Endothelial cell of umbilical vein (primary cell): ENCODE data around the gene LIN7C. TPM values are rescaled to one million over a fixed set of nuclear protein-coding genes. Genes with fewer than 3 reads are reported as not detected.

Experiments used
- BruUV-seq: library from RNA; stranded (reverse); fragments of 400-500 nt; replicated peaks from 2 replicates; lab custom pipeline; 2021; lab: Mats Ljungman, UMichigan
- CTCF ChIA-PET: fragments of 300-600, 350-600 bp; sonication (Branson Sonifier 250); formaldehyde crosslinking; loops from one replicate; lab custom pipeline; 2021; ENCODE audit warnings: antibody characterized with exemption, inconsistent platforms; lab: Charles Lee
- POLR2A ChIA-PET: fragments of 300-600, 350-600 bp; sonication (Branson Sonifier 250); formaldehyde crosslinking; loops from one replicate; lab custom pipeline; 2021; ENCODE audit warnings: antibody characterized with exemption, inconsistent platforms; lab: Charles Lee
- DNase-seq: peaks from one replicate; pipeline ENCODE4 v3.0.0-alpha.2; 2011; ENCODE audit warnings: low read depth, low spot score
- FAIRE-seq: peaks from 2 replicates; lab custom pipeline; 2011; peaks lifted over from hg19 to GRCh38; lab: Jason Lieb, UNC
- H2AFZ ChIP-seq: 2 replicates; pipeline ENCODE4 v1.6.0; 2012; ENCODE audit warnings: low read depth, low read length, control low read depth, inconsistent platforms
- H3K27ac ChIP-seq: 2 replicates; pipeline ENCODE4 v1.5.1; 2011; ENCODE audit warnings: low read depth, mild to moderate bottlenecking, control low read depth, low read length, moderate library complexity; ENCODE audit not compliant: insufficient read depth
- H3K27me3 ChIP-seq, 2 experiments: 2 replicates each; pipeline versions ENCODE4 v1.6.0 to v1.6.1; 2011; ENCODE audit warnings: low read length in 2 of 2, mixed read lengths in 1 of 2; ENCODE audit not compliant: control insufficient read depth in 2 of 2, insufficient read depth in 2 of 2
- H3K36me3 ChIP-seq, 2 experiments: 2 replicates in 1 of 2; 3 replicates in 1 of 2; pipeline ENCODE4 v1.5.1; 2011; ENCODE audit warnings: low read length in 2 of 2, mild to moderate bottlenecking in 1 of 2, moderate library complexity in 1 of 2; ENCODE audit not compliant: control insufficient read depth in 2 of 2, insufficient read depth in 2 of 2; ENCODE audit errors: extremely low read depth in 1 of 2
- H3K4me1 ChIP-seq: 3 replicates; pipeline ENCODE4 v1.5.1; 2011; ENCODE audit warnings: mild to moderate bottlenecking, low read length; ENCODE audit not compliant: control insufficient read depth, insufficient read depth; ENCODE audit errors: extremely low read depth
- H3K4me2 ChIP-seq: 2 replicates; pipeline ENCODE4 v1.6.1; 2011; ENCODE audit warnings: low read length, control low read depth, mixed read lengths; ENCODE audit not compliant: insufficient read depth
- H3K4me3 ChIP-seq, 3 experiments: fragments of 200-600 bp in 1 of 3; sonication (generic), shearing (Covaris generic) in 1 of 3; replicated peaks in 1 of 3; 2 replicates each; pipeline ENCODE4 v1.5.1; 2011 to 2016; ENCODE audit warnings: control low read depth in 3 of 3, low read length in 3 of 3, mild to moderate bottlenecking in 2 of 3, inconsistent platforms in 1 of 3, low read depth in 1 of 3, moderate library complexity in 1 of 3; ENCODE audit not compliant: insufficient read depth in 1 of 3
- H3K79me2 ChIP-seq: 2 replicates; pipeline ENCODE4 v1.6.0; 2012; ENCODE audit warnings: low read length, inconsistent platforms; ENCODE audit not compliant: control insufficient read depth, insufficient read depth
- H3K9ac ChIP-seq: replicated peaks from 2 replicates; pipeline ENCODE3; 2011; ENCODE audit warnings: low read length, control low read depth; ENCODE audit not compliant: insufficient read depth; ENCODE audit errors: extremely low read depth
- H3K9me1 ChIP-seq: replicated peaks from 3 replicates; pipeline ENCODE4 v1.6.0; 2011; ENCODE audit warnings: mild to moderate bottlenecking, low read length; ENCODE audit not compliant: control insufficient read depth, insufficient read depth; ENCODE audit errors: extremely low read depth
- H3K9me3 ChIP-seq: replicated peaks from 2 replicates; pipeline ENCODE4 v1.5.1; 2012; ENCODE audit warnings: low read length, inconsistent platforms; ENCODE audit not compliant: control insufficient read depth, insufficient read depth
- H4K20me1 ChIP-seq: replicated peaks from 2 replicates; pipeline ENCODE3; 2011; ENCODE audit warnings: mild to moderate bottlenecking, low read length; ENCODE audit not compliant: control insufficient read depth, insufficient read depth; ENCODE audit errors: extremely low read depth
- FOS ChIP-seq: IDR thresholded peaks from 2 replicates; pipeline ENCODE4 v1.6.1; 2011; ENCODE audit warnings: mild to moderate bottlenecking, low read length, moderate library complexity, borderline replicate concordance; ENCODE audit not compliant: insufficient read depth
- GATA2 ChIP-seq: IDR thresholded peaks from 2 replicates; pipeline ENCODE4 v1.7.0; 2011; ENCODE audit warnings: low read depth, mild to moderate bottlenecking, moderate library complexity, mixed read lengths, low read length; ENCODE audit not compliant: insufficient read length, insufficient read depth
- JUN ChIP-seq: IDR thresholded peaks from 2 replicates; pipeline ENCODE4 v1.6.1; 2011; ENCODE audit warnings: borderline replicate concordance, low read depth; ENCODE audit not compliant: insufficient read length, insufficient read depth
- dilution Hi-C: fragments of 300-500 bp; cut with MboI; formaldehyde crosslinking; loops from one replicate; pipeline ENCODE4 v1.15.0; 2019; ENCODE audit warnings: low sequenced_read_pairs; ENCODE audit not compliant: extremely low pct_ligation_motif_present
- intact Hi-C: fragments of 100-400 bp; cut with micrococcal nuclease; formaldehyde crosslinking; loops from one replicate; pipeline ENCODE4 v1.10.0; 2022
- polyA plus RNA-seq, 4 experiments: library from polyadenylated mRNA; depleted of rRNA in 3 of 4; stranded (reverse) in 3 of 4; unstranded in 1 of 4; fragments of >200 nt; gene quantifications; 2 replicates each; pipeline versions ENCODE4 v1.2.1 to v1.2.3, GENCODE V29; 2011 to 2012; ENCODE audit warnings: missing spikeins in 1 of 4
- total RNA-seq: library from RNA; stranded (reverse); gene quantifications from 2 replicates; pipeline ENCODE4 v1.2.3, GENCODE V29; 2021

LIN7C gene
- total and polyA plus RNA-seq, 2 donors (not counting 3 experiments of a cell fraction or from before 2014, with no cell fraction given) = 7.1 to 24.9 TPM

- H2AFZ ChIP-seq = no peak overlapping the region
- no peak overlapping the region for H3K4me3 ChIP-seq
- dilution Hi-C loops (no loop called here), intact Hi-C loops (no loop called here)
- ChIA-PET POLR2A (no interaction called here), CTCF (interaction anchor here (0.8 to 2.5 kb wide), 4 partner anchors 7 to 31 kb away, joined by 3 to 10 read pairs (median 4); no protein-coding TSS in a partner anchor)
- H3K27me3 ChIP-seq = no peaks in the 10 kb centered on the region
- no peak overlapping the region for H3K9ac ChIP-seq
- DNase-seq (no peak), FAIRE-seq (no peak)
- no peaks in the 10 kb centered on the region for H3K9me1 ChIP-seq
- H3K79me2 ChIP-seq = no peaks in the 10 kb centered on the region
- H3K9me3 ChIP-seq = no peaks in the 10 kb centered on the region
- BruUV-seq = no TSS peak
- TF ChIP-seq JUN = no peak
- no peaks in the 10 kb centered on the region for H4K20me1 ChIP-seq
- H3K27ac ChIP-seq = no peak overlapping the region
- no peak overlapping the region for H3K4me2 ChIP-seq
- H3K4me1 ChIP-seq = peaks cover 18% of the 10 kb centered on the region
- H3K36me3 ChIP-seq = no peaks in the 10 kb centered on the region
Observed at GRCh38 chr11:27464289-27464696, 42.3 kb downstream of the LIN7C start.

DNA sequence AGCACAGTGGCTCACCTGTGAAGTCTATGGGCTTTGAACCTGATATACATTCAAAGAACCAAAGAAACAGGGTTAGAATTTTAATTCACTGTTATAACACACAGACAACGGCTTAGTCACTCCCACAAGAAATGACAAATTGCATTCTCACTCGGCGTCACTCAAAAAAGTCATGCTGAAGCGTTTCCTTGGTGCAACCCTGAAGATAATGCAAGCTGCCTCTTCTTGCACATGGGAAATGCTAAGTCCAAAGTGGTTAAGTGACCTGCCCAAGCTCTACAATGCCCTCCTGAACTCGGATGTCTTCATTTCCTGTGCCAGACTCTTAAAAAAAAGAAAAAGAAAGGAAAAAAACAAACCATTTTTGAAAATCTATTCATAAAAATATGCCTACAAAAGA is 44.0 kb downstream of the LIN7C start:
- CTCF ChIA-PET = interaction anchor here (1.0 kb wide), 1 partner anchor 23 kb away, joined by 5 read pairs; no protein-coding TSS in a partner anchor
- DNase-seq (peak; percentile 36), FAIRE-seq (peak; percentile 69)
- no TSS peak for BruUV-seq
- intact Hi-C loops = no loop called here
- Histone ChIP-seq H4K20me1 (no peaks in the 10 kb centered on the region), H3K4me1 (peaks cover 7% of the 10 kb centered on the region), H2AFZ (no peak overlapping the region), H3K4me3 (no peak overlapping the region), H3K27me3 (no peaks in the 10 kb centered on the region), H3K9ac (no peak overlapping the region), H3K4me2 (peak overlapping the region; percentile 5), H3K36me3 (no peaks in the 10 kb centered on the region), H3K9me1 (no peaks in the 10 kb centered on the region), H3K9me3 (no peaks in the 10 kb centered on the region), H3K27ac (no peak overlapping the region), H3K79me2 (no peaks in the 10 kb centered on the region)
- dilution Hi-C loops = no loop called here
- POLR2A ChIA-PET = interaction anchor here (0.6 kb wide), 1 partner anchor 34 kb away, joined by 3 read pairs; no protein-coding TSS in a partner anchor
- no peak for TF ChIP-seq GATA2
- TF ChIP-seq FOS = peak; percentile 18
